Vagina (tissue), 2 donors: ENCODE results near the gene CTBP2. TPM values are rescaled to one million over a fixed set of nuclear protein-coding genes. Genes with fewer than 3 reads are reported as not detected.
"Not testable (repeated sequence)": the region's sequence is repeated elsewhere in the genome, so short reads cannot be mapped to it uniquely, and the experiment has no call there.

ENCODE experiments used
- DNase-seq, 2 donors: peaks; one replicate each; pipeline ENCODE4 v3.0.0-alpha.2; 2017; ENCODE audit errors: extremely low spot score in 2 of 2
- H3K27ac ChIP-seq: fragments of 200-600 bp; sonication (generic); one replicate; pipeline ENCODE4 v1.5.1; 2019
- H3K27me3 ChIP-seq: fragments of 200-600 bp; sonication (generic); one replicate; pipeline ENCODE4 v1.5.1; 2019
- H3K36me3 ChIP-seq, 2 donors: fragments of 200-600 bp; sonication (generic); one replicate each; pipeline ENCODE4 v1.5.1; 2017 to 2019
- H3K4me1 ChIP-seq: fragments of 200-600 bp; sonication (generic); one replicate; pipeline ENCODE4 v1.5.1; 2019
- H3K4me3 ChIP-seq, 2 donors: fragments of 200-600 bp; sonication (generic); 1 replicate in 1 of 2; 2 replicates in 1 of 2; pipeline ENCODE4 v1.5.1; 2016 to 2019
- H3K9me3 ChIP-seq: fragments of 200-600 bp; sonication (generic); one replicate; pipeline ENCODE4 v1.5.1; 2019
- CTCF ChIP-seq, 3 experiments: fragments of 450-650 bp in 2 of 3; fragments of 200-600 bp in 1 of 3; sonication (generic) in 1 of 3; IDR thresholded peaks; one replicate each; pipeline ENCODE4 v1.5.1; 2017 to 2019; ENCODE audit warnings: antibody characterized with exemption in 3 of 3, mild to moderate bottlenecking in 2 of 3, moderate library complexity in 2 of 3
- POLR2A ChIP-seq, 2 donors: fragments of 450-650 bp; IDR thresholded peaks; one replicate each; pipeline ENCODE4 v1.6.1; 2017; ENCODE audit warnings: antibody characterized with exemption in 2 of 2, mild to moderate bottlenecking in 2 of 2, moderate library complexity in 2 of 2
- POLR2AphosphoS5 ChIP-seq, 2 donors: sonication (generic); formaldehyde crosslinking; IDR thresholded peaks; one replicate each; pipeline ENCODE4 v1.9.0; 2017; ENCODE audit warnings: antibody characterized with exemption in 2 of 2, mild to moderate bottlenecking in 2 of 2, low read depth in 1 of 2; ENCODE audit not compliant: insufficient read depth in 1 of 2
- intact Hi-C: fragments of 100-400 bp; cut with DNase I; formaldehyde crosslinking; loops from one replicate; pipeline ENCODE4 v1.15.1; 2023
- total RNA-seq: library from RNA; depleted of rRNA; stranded (reverse); fragments of >200 nt; gene quantifications from one replicate; pipeline ENCODE4 v1.2.3, GENCODE V29; 2016

The CTBP2 gene
- total RNA-seq, 1 donor from 2014 or later = 74.4 TPM

DNA sequence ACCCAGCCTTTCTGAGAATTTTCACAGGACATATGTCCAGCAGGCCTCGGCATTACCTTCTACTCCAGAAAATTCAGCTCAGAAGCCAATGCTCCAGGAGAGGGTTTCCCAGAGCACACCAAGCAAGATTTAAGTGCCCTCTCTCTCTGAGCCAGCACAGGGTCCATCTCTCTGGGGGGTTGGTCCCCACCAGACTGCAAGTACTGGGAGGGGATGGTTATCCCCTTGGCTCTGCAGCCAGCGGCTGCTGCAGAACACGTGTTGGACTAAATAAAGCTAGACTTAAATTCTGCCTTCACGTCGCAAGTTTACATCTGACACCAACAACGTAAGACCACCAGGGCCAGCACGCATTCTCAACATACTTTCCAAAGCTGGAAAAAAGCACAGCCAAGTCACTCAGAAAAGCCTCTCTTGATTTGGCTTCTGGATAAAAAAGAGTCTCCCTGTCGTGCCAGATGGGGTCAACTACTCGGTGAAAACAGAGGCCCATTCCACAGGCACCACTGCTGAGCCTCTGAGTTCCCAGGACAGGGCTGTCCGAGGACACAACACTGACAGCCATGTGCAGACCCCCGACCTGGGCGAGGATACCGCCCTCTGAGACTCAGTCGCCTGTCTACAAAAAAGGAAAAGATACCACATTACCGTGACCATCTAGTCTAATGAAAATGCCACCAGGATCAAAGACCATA is 77.3 kb downstream of the CTBP2 start:
- TF ChIP-seq POLR2AphosphoS5 (IDR thresholded peaks at IDR 0.05; ENCODE audit: insufficient read depth in 1 of 2, low read depth in 1 of 2) (no peak), CTCF (IDR thresholded peaks at IDR 0.05) (no peak), POLR2A (IDR thresholded peaks at IDR 0.05) (no peak)
- H3K27ac ChIP-seq = no peak overlapping the region
- no peak for DNase-seq

GRCh38 chr10:125082471-125082870 is 77.9 kb downstream of the CTBP2 start:
- H3K36me3 ChIP-seq, DNase-seq, H3K4me3 ChIP-seq, intact Hi-C loops, H3K27ac ChIP-seq, H3K27me3 ChIP-seq, H3K9me3 ChIP-seq: not testable (repeated sequence)
- peaks cover 44% of the 10 kb centered on the region for H3K4me1 ChIP-seq

More for the DNA sequence above, 77.3 kb downstream of the CTBP2 start:
- Histone ChIP-seq H3K36me3 (no peaks in the 10 kb centered on the region), H3K4me1 (peaks cover 50% of the 10 kb centered on the region), H3K27me3 (no peaks in the 10 kb centered on the region), H3K9me3 (no peaks in the 10 kb centered on the region), H3K4me3 (no peak overlapping the region)
- intact Hi-C loops = no loop called here

DNA sequence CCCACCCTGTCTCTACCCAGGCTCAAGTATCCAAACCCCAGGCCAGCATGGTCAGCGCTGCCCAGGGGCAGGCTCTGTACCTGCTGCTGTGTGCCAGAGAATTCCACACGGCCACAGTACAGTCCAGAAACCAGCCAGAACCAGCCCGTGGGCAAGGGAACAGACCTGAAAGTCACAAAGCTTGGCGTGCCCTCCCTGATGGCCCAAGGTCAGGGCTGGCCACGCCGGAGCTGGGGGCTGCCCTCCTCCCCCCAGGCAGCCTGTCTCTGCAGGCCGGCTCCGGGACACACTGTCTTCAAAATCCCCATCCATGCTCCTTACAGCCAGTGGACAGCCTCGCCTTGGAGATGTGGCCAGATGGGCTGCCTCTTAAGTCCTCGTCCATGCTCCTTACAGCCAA is 78.4 kb downstream of the CTBP2 start:
- Histone ChIP-seq H3K9me3 (no peaks in the 10 kb centered on the region), H3K4me1 (peaks cover 44% of the 10 kb centered on the region), H3K27me3 (no peaks in the 10 kb centered on the region), H3K27ac (no peak overlapping the region), H3K36me3 (no peaks in the 10 kb centered on the region), H3K4me3 (no peak overlapping the region)
- intact Hi-C loops = no loop called here
- TF ChIP-seq POLR2A (IDR thresholded peaks at IDR 0.05) (no peak), CTCF (IDR thresholded peaks at IDR 0.05) (no peak), POLR2AphosphoS5 (IDR thresholded peaks at IDR 0.05; ENCODE audit: insufficient read depth in 1 of 2, low read depth in 1 of 2) (no peak)
- DNase-seq = no peak

DNA sequence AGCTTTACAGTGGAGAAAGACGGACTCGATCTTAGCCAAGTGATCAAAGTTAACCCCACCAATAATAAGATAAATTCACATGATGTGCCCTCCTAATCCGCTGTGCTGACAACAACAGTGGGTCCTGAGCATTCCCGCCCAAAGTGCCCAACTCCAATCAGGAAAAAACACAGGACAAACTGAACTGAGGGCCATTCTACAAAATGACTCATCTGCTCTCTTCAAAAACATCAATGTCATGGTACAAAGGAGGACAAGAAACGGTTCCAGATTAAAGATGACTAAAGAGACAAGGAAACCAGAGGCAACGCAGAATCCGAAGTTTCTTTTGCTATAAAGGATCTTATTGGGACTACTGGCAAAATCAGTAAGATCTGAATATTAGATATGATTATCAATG is 79.4 kb downstream of the CTBP2 start:
- Histone ChIP-seq H3K4me3 (no peak overlapping the region), H3K4me1 (peaks cover 41% of the 10 kb centered on the region), H3K27me3 (no peaks in the 10 kb centered on the region), H3K36me3 (no peaks in the 10 kb centered on the region), H3K27ac (no peak overlapping the region), H3K9me3 (no peaks in the 10 kb centered on the region)
- no peak for DNase-seq
- intact Hi-C loops = no loop called here
- TF ChIP-seq POLR2AphosphoS5 (IDR thresholded peaks at IDR 0.05; ENCODE audit: insufficient read depth in 1 of 2, low read depth in 1 of 2) (no peak), CTCF (IDR thresholded peaks at IDR 0.05) (no peak), POLR2A (IDR thresholded peaks at IDR 0.05) (no peak)

DNA sequence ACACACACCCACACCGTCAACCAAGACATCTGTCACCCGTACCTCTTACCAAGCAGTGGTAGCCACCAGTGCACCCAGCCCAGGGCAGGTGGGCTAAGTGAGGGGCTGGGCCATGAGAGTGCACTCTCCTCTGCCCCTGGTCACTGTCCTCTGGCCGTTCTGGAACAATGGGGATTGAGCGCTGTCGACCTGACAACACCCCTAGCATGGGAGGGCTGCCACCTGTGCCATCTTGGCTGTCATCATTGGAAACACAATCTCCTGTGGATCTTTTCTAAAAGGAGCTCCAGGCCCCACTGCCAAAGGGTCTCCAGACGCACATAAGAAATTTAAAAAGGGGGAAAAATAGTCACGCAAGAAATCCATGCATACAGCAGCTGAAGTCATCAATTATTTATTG is 80.1 kb downstream of the CTBP2 start:
- Histone ChIP-seq H3K4me1 (peaks cover 34% of the 10 kb centered on the region), H3K4me3 (no peak overlapping the region), H3K27me3 (no peaks in the 10 kb centered on the region), H3K36me3 (no peaks in the 10 kb centered on the region), H3K9me3 (no peaks in the 10 kb centered on the region), H3K27ac (no peak overlapping the region)
- intact Hi-C loops = no loop called here
- no peak for DNase-seq
- no peak for TF ChIP-seq POLR2AphosphoS5 (IDR thresholded peaks at IDR 0.05; ENCODE audit: insufficient read depth in 1 of 2, low read depth in 1 of 2)
- TF ChIP-seq CTCF (IDR thresholded peaks at IDR 0.05) = no peak
- TF ChIP-seq POLR2A (IDR thresholded peaks at IDR 0.05) = no peak
